KMS-11 (cell line): ENCODE results near the gene TTLL11.

ENCODE experiments used
- H2AFZ ChIP-seq: fragments of 200-600 bp; sonication (generic); 2 replicates; pipeline ENCODE4 v1.6.1; 2016; ENCODE audit warnings: antibody characterized with exemption, mixed run types, low read depth
- H3K27ac ChIP-seq: fragments of 200-600 bp; sonication (generic); 2 replicates; pipeline ENCODE4 v1.6.1; 2016; ENCODE audit warnings: mild to moderate bottlenecking, mixed run types
- H3K27me3 ChIP-seq: fragments of 200-600 bp; sonication (generic); 2 replicates; pipeline ENCODE4 v1.6.1; 2017; ENCODE audit warnings: mild to moderate bottlenecking, low read depth, mixed run types, moderate library complexity; ENCODE audit not compliant: insufficient read depth
- H3K36me3 ChIP-seq: fragments of 200-600 bp; sonication (generic); 2 replicates; pipeline ENCODE4 v1.6.1; 2017; ENCODE audit warnings: mild to moderate bottlenecking, mixed run types; ENCODE audit not compliant: insufficient read depth
- H3K4me1 ChIP-seq: fragments of 200-600 bp; sonication (generic); 2 replicates; pipeline ENCODE4 v1.6.1; 2016; ENCODE audit warnings: mild to moderate bottlenecking, low read depth, mixed run types; ENCODE audit not compliant: poor library complexity, severe bottlenecking
- H3K4me2 ChIP-seq: fragments of 200-600 bp; sonication (generic); 2 replicates; pipeline ENCODE4 v1.7.0; 2016; ENCODE audit warnings: mild to moderate bottlenecking, mixed run types
- H3K4me3 ChIP-seq: fragments of 200-600 bp; sonication (generic); IDR thresholded peaks from 2 replicates; pipeline ENCODE4 v1.6.1; 2017; ENCODE audit warnings: low read depth, low read length, mixed read lengths; ENCODE audit not compliant: insufficient read depth
- H3K79me2 ChIP-seq: fragments of 200-600 bp; sonication (generic); 2 replicates; pipeline ENCODE4 v1.6.1; 2016; ENCODE audit warnings: low read depth, mixed run types; ENCODE audit not compliant: insufficient read depth
- H3K9ac ChIP-seq: fragments of 200-600 bp; sonication (generic); 2 replicates; pipeline ENCODE4 v1.6.1; 2016; ENCODE audit warnings: mild to moderate bottlenecking, mixed run types
- H4K20me1 ChIP-seq: fragments of 200-600 bp; sonication (generic); 2 replicates; pipeline ENCODE4 v1.6.1; 2016; ENCODE audit warnings: mild to moderate bottlenecking, mixed run types; ENCODE audit not compliant: insufficient read depth
- CTCF ChIP-seq: fragments of 200-600 bp; sonication (generic); conservative IDR thresholded peaks from 2 replicates; pipeline ENCODE4 v1.6.1; 2017; ENCODE audit warnings: low read depth, mild to moderate bottlenecking, antibody characterized with exemption, low read length, moderate library complexity, mixed read lengths

Gene TTLL11

GRCh38 chr9:122058709-122059108, 34.4 kb downstream of the TTLL11 start:
- H3K27me3 ChIP-seq = no peaks in the 10 kb centered on the region; the same call in 1 of the 2 replicates
- no peak overlapping the region for H3K4me3 ChIP-seq
- H3K79me2 ChIP-seq = no peaks in the 10 kb centered on the region
- no peak overlapping the region for H3K4me2 ChIP-seq
- H3K4me1 ChIP-seq = no peaks in the 10 kb centered on the region
- no peaks in the 10 kb centered on the region for H3K36me3 ChIP-seq
- H3K27ac ChIP-seq = no peak overlapping the region
- no peaks in the 10 kb centered on the region for H4K20me1 ChIP-seq
- H2AFZ ChIP-seq = no peak overlapping the region
- TF ChIP-seq CTCF = no peak
- H3K9ac ChIP-seq = no peak overlapping the region

GRCh38 chr9:122058051-122058450, 35.1 kb downstream of the TTLL11 start:
- no peak for TF ChIP-seq CTCF

GRCh38 chr9:122057211-122057610, 35.9 kb downstream of the TTLL11 start:
- Histone ChIP-seq H2AFZ (no peak overlapping the region), H3K79me2 (no peaks in the 10 kb centered on the region), H3K4me1 (peaks cover under 1% of the 10 kb centered on the region), H3K4me2 (no peak overlapping the region), H4K20me1 (no peaks in the 10 kb centered on the region), H3K9ac (no peak overlapping the region), H3K36me3 (no peaks in the 10 kb centered on the region), H3K4me3 (no peak overlapping the region), H3K27me3 (no peaks in the 10 kb centered on the region; the same call in 1 of the 2 replicates), H3K27ac (no peak overlapping the region)
- no peak for TF ChIP-seq CTCF

More at GRCh38 chr9:122058051-122058450, 35.1 kb downstream of the TTLL11 start:
- no peak overlapping the region for H3K27ac ChIP-seq
- H4K20me1 ChIP-seq = no peaks in the 10 kb centered on the region
- no peaks in the 10 kb centered on the region; the same call in 1 of the 2 replicates for H3K27me3 ChIP-seq
- H3K4me1 ChIP-seq = no peaks in the 10 kb centered on the region
- H3K9ac ChIP-seq = no peak overlapping the region
- H3K79me2 ChIP-seq = no peaks in the 10 kb centered on the region
- H3K36me3 ChIP-seq = no peaks in the 10 kb centered on the region
- no peak overlapping the region for H2AFZ ChIP-seq
- no peak overlapping the region for H3K4me3 ChIP-seq
- no peak overlapping the region for H3K4me2 ChIP-seq

- H3K79me2 ChIP-seq = no peaks in the 10 kb centered on the region
- H2AFZ ChIP-seq = no peak overlapping the region
- H4K20me1 ChIP-seq = 0 out of 2 replicates have a peak, but pooled peaks cover 4% of the 10 kb centered on the region
- no peaks in the 10 kb centered on the region for H3K36me3 ChIP-seq
- no peak overlapping the region for H3K4me2 ChIP-seq
- H3K27ac ChIP-seq = no peak overlapping the region
- no peak overlapping the region for H3K9ac ChIP-seq
- H3K27me3 ChIP-seq = no peaks in the 10 kb centered on the region; the same call in 1 of the 2 replicates
- H3K4me3 ChIP-seq = no peak overlapping the region
- TF ChIP-seq CTCF = no peak
- H3K4me1 ChIP-seq = peaks cover 8% of the 10 kb centered on the region
Measured at GRCh38 chr9:122056484-122056883, 36.6 kb downstream of the TTLL11 start.
